HG03025 (cell line): ENCODE measurements around the gene L1CAM.

Experiments used
- ATAC-seq: cut with Tn5 transposase; IDR thresholded peaks from one replicate; pipeline ENCODE4 v1.9.1; 2021; ENCODE audit warnings: mild to moderate bottlenecking, moderate library complexity; ENCODE audit not compliant: unreplicated experiment, low FRiP score

Gene L1CAM

DNA sequence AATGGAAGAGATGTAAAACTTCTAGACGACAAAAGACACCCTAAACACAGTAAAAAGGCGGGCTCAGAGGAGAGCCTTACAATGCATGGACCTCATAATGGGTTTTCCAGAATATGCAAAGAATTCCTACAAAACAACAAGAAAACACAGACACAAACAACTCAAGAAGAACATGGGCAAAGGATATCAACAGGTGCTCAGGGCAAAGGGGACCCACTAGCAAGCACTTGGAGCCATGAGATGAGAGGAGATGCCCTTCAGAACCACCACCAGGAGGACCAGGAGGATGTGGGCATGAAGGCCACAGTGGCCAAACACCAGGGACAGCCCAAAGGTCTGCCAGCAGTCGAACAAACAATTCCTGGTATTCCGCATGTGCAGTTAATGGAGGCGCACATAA, 72.8 kb downstream of the L1CAM start:
- no peak for ATAC-seq

DNA sequence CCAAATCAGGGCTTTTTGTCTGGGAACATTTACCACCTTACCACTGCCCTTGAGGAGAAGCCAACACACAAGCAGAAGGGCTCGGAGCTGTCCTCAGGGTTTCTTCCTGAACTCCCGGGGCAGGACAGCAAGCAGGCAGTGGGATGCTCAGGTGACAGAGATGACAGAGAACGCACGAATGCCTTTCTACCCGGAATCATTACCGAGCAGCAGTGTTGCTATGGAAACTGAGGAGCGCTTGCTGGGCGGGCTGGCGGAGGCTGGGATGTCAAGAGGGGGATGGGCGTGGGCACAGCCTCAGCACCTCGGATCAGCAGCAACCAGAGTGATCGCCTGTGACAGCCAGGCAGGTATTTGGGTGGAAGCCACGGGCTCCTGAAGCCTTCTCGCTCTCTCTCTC, 73.8 kb downstream of the L1CAM start:
- ATAC-seq, result no peak
